ENCODE data around the gene PAM. TPM values are rescaled to one million over a fixed set of nuclear protein-coding genes. Genes with fewer than 3 reads are reported as not detected.

The PAM gene
- 100 to 1,000 TPM in 4 of 5 donors, 10 to 100 TPM in 1; 76.9 to 161 (median 147) TPM for polyA plus RNA-seq (ENCODE audit: insufficient read depth in 1 of 5, insufficient read length in 5 of 5, low replicate concordance in 1 of 5)
- long read RNA-seq, donor 1, full-length matches to known transcripts = 3 of 50 reads
- long read RNA-seq, donor 1, partial matches to known transcripts = 47 of 50 reads
- long read RNA-seq, donor 1, other reads (novel, unspliced or antisense) = 0 of 50 reads
- long read RNA-seq, donor 2, partial matches to known transcripts = 14 of 16 reads
- long read RNA-seq, donor 2, other reads (novel, unspliced or antisense) = 0 of 16 reads
- long read RNA-seq, donor 3, full-length matches to known transcripts = 2 of 31 reads
- long read RNA-seq, donor 3, partial matches to known transcripts = 29 of 31 reads
- long read RNA-seq, donor 3, other reads (novel, unspliced or antisense) = 0 of 31 reads
- long read RNA-seq, donor 4 = 0 reads
- long read RNA-seq, donor 5, partial matches to known transcripts = 0 of 5 reads
- long read RNA-seq, donor 5, other reads (novel, unspliced or antisense) = 0 of 5 reads
- long read RNA-seq, donor 6, full-length matches to known transcripts = 2 of 8 reads
- long read RNA-seq, donor 6, partial matches to known transcripts = 6 of 8 reads
- long read RNA-seq, donor 6, other reads (novel, unspliced or antisense) = 0 of 8 reads
- long read RNA-seq, donor 7, full-length matches to known transcripts = 1 of 1 reads
- long read RNA-seq, donor 7, partial matches to known transcripts = 0 of 1 reads
- long read RNA-seq, donor 7, other reads (novel, unspliced or antisense) = 0 of 1 reads
- long read RNA-seq, donor 8, partial matches to known transcripts = 0 of 3 reads
- long read RNA-seq, donor 8, other reads (novel, unspliced or antisense) = 0 of 3 reads

DNA sequence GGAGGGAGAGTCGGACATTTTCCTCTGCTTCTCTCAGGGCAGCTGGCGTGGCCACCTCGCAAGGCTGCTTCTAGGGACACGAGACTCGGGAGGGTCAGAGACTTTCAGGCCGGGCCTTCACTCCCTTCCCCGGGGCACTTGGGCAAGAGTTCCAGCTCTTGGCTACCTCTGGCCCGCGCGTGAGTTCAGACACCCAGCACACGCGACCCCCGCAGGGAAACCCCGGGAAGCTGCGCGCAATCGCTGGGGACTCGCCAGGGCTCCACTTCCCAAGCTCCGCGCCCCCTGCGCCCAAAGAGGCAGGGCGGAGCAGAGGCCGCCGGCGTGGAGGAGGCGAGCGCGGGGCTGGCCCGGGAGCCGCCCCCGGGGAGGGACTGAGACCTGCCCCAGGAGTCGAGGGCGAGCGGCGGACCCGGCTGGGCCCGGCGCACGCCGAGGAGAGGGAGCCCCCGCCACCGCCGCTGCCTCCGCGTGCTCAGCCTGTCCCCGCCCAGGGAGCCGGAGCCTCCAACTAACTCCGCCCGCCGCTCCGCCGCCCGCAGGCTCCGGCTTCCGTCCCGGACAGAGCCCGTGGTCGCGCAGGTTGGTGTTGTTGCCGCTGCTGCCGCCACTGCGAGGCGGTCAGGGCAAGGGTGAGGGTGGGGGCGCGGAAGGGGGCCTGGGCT, at the start of gene PAM:
Gene PAM (plus strand): TSS at position 539 of the 665 bp plus-strand sequence. CDS start 110,891 bp downstream, outside the sequence.
- DNase-seq = peak; percentile 74 to 76

DNA sequence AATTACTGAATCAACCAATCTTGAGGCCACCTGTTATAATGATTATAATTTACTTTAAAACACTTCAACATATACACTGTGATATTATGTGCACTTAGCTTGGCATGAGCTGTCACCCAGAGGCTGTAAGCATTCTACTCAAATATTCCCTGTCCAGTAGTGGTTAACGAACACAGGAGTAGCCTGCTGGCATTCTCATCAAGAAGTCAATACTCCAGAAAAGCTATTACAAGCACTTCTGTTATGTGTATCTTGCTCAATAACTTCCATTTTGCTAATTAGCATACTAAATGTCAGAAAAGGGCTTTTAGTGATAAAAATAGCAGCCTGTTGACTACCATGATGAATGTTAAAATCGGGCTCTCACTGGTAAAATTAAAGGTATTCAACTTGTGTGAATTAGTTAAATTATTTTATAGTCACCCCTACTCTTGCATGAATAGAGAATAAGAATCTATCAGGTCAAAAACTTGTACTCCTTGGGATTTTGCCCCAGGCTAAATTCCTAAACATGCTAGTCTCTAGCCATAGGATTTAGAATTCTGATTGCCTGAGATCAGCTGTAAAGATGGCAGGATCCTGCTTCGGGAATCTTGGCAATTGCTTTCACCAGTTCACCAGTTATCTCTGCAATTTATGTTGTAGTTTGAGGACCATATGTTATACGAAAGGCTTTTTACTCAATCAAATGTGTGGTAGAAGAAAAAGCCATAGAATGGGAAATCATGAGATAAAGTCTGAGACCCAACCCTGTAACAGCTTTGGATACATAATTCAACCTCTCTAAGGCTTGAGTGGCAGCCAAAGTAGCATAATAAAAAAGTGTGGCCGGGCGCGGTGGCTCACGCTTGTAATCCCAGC, 43.4 kb upstream of the PAM start:
- DNase-seq = no peak

DNA sequence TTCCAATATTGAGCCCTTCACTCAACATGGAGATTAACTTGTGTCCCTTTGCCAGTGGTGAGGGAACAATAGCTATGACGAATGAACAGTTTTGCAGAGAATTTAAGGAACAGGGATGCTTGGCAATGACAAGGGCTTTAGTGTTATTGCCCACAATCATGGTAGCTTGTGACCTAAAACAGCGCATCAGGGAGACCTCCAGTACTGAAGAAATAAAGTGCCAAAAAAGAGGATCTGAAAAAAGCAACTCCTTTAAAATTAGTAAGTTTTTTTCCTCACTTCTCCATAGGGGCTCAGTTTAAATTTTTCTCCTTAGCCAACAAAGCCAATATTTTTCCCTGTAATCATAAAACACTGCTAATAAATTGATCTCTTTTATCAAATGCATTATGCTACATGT, 41.8 kb upstream of the PAM start:
- DNase-seq = no peak

DNA sequence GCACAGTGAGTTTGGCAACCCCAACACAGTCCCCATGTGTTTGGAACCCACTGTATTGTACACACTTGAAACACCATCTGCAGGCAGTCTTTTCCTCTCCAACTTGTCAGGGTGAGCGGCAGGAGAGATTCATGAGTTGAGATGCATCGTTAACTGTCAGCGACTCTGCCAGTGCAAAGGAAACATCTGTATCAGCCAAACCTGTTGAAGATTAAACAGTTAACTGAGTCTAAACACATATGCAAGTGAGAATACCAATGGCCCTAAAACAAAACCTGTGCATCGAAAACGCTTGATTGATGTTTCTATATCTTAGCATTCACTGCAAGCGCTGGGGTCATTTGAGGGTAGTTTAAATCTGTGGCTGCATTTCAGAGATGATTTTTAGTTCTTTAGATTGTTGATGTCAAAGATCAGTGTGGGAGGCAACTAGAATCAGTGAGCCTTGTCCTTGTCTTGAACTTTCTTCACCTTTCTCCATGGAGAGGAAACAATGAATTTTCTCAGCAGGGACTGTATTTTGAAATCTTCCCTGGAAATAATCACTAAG, 41.3 kb upstream of the PAM start:
- no peak for DNase-seq

DNA sequence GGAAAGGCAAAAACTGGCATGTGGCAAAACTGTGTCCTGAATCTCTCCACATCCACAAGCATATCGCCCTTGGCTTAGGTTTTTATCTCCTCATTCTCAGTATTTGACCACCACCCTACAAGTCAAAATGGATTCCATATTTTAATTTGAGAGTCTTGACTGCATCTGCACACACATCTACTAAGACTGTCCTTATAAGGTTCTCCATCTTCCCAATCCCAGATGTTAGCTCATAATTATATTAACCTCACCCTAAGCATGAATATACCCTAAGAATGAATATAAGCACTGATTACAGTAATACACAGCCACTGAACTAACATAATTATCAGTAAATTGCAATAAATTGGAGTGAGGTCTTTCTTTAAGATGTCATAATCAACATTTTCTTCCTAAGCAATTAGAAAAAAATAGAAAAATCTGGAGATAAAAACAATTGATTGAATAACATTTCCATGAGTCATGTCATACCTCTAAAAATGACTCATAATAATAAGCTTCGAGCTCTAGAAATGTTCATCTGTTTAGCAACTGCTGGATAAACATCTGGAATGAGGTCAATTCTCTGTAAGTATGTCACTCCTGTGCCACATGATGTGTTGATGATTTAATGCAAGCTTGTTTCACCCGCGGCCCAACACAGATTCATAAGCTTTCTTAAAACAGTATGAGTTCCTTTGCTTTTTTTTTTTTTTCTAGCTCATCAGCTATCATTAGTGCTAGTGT, 39.9 kb upstream of the PAM start:
- no peak for DNase-seq

DNA sequence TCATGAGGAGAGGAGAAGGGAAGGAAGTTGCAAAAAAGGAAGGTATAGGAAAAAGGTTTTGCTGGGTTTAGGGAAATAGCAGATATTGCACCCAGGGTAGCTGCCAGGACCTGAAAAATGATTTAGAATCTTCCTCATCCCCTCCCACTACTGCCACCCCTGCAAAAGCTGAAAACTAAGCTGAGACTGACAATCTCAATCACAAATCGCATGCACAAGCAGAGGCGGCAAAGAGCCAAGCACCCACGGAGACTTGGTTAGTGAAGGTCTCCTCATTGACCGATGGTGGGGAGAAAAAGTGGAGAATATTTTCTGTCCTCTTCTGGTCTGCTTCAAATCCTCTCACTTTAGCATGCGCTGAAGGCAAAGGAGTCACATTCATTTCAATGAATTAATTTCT, 39.1 kb upstream of the PAM start:
- no peak for DNase-seq

DNA sequence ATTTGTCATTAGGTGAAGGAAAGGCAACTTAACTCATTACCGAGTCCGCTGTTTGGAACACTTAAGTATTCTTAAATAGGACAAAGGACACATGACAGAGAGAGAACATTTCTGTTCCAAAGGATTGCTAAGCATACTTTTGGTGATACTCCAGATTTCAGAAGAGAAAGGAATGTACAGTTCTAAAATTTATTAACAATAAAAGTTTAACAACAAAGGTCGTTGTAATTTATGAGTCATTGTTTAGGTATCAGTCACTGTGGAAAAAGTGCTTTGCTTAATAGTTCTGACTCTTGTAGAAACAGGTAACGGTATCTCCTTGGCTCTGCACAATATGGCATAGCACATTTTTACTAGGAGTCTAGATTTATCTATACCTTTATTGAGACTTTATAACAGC, 36.3 kb upstream of the PAM start:
- DNase-seq = no peak

DNA sequence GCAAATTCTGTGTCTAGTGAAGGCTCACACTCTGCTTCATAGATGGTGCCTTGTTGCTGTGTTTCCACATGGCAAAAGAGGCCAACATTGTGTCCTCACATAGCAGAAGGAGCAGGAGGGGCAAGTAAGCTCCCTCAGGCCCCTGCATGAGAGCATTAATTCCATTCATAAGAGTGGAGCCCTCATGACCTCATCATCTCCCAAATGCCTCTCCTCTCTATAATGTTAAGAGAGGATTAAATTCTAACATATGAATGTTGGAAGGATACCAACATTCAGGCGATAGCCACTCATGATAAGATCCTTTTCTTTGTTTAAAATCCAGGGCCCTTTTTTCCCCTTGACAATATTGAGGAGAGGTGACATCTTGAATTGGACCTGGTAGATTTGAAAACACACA, 35.2 kb upstream of the PAM start:
- DNase-seq = no peak

DNA sequence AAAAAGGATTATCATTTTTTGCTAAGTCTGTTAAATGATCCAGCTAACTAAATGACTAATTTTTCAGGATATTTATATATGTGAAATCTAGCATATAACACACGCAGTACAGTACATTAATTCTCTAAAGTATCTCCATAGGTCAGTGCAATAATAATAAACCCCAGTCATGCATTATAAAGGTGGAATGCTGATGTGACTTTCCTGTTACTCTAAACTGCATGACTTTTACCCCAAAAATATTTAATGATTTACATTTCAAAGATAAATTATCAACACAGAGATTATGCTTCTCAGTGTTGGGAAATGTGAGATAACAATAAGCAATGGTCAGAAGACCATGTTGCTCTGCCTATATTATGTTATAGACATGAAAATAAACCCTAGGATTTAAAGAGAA, 34.1 kb upstream of the PAM start:
- no peak for DNase-seq

DNA sequence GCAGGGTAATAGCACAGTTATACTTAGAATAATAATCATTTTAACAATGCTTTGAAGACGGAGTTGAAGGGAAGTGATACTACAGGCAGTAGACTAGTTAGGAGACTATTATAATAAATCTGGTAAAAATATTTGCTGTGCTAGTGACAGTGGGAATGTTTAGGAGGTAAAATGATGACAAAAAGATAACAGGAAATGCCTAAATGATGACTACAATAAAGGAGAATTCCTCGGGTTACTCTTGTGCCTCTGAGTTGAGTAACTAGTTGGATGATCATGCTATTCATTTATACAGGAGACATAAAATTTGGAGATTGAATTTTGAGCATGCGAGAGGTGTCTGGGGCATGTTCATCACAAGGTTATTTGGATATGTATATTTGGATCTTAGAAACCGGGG, 32.2 kb upstream of the PAM start:
- DNase-seq = no peak

DNA sequence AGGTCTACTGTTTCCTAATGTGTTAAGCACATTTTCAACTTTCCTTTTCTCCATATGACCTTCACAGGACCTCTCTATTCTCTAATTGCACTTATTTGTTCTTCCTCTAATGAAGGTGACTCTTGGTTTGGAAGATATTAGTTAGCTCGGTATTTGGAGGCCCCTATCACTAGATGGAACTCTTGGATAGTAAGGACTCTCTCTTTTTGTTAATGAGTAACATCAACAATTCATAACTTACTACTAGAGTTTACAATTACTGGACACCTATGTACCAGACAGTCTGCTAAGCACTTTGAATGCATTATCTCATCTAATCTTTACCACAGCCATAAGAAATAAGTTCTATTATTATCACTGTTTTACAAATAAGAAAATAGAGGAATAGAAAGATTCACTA, 23.4 kb upstream of the PAM start:
- no peak for DNase-seq

DNA sequence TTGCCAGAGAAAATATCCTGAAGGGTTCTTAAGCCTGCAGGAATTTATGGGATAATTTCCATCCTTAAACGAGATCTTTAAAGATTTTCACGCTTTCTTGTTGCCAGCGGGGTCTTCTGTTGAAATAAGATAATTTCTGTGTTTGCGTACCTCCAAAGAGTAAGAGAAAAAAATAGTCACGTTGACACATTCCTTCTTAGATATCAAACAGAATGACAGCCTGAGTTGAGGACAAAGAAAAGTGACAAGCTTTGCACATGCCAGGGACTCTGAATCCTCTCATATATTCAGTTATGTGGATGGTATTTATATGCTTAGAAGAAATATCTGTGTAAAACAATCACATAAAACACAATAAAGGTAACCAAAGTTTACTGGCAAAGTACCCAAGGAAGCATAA, 21.6 kb upstream of the PAM start:
- no peak for DNase-seq

DNA sequence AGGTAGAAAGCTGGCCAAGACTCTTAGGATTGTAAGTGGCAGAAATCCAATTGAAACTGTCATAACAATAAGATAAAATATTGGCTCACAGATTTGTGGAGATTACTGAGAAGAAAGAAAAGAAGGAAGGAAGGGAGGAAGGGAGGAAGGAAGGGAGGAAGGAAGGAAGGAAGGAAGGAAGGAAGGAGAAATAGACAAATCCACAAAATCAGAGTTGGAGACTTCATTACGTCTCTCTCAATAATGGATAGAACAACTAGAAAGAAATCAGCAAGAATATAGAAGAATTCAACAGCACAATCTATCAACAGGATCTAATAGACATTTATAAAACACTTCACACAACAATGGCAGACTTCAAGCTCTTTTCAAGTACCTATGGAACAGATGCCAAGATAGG, 17.9 kb upstream of the PAM start:
- no peak for DNase-seq

DNA sequence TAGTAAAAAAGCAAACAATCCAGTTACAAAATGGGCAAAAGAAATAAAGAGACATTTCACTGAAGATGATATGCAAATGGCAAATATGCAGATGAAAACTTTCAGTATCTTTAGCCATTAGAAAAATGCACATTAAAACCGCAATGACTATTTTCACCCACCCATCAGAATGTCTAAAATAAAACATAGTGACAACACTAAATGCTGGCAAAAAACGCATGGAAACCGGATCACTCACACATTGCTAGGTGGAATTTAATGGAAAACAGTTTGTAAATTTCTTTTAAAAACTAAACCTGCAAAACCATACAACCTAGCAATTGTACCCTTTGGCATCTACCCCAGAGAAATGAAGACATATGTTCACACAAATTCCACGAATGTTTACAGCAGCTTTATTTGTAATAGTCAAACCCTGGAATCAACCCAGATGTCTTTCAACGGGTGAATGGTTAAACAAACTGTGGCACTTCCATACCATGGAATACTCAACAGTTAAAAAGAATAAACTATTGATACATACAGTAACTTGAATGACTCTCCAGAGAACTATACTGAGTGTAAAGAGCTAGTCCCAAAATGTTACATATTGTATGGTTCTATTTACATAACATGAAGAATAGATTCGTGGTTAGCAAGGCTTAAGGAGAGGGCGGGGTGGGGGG, 17.2 kb upstream of the PAM start:
- no peak for DNase-seq

DNA sequence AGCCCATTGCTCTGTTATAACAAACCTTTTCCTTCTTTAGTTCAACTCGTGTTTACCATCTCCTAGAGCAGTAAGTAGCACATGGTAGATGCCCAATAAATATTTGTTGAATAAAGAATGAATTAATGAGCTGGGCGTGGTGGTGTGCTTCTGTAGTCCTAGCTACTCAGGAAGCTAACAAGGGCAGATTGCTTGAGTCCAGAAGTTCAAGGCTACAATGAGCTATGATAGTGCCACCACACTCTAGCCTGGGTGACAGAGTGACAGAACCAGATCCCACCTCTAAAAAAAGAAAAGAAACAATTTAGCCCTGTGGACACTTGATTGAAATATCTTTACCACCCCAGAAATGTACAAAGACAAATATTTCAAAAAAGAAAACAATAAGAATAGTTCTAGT, 14.6 kb upstream of the PAM start:
- no peak for DNase-seq

DNA sequence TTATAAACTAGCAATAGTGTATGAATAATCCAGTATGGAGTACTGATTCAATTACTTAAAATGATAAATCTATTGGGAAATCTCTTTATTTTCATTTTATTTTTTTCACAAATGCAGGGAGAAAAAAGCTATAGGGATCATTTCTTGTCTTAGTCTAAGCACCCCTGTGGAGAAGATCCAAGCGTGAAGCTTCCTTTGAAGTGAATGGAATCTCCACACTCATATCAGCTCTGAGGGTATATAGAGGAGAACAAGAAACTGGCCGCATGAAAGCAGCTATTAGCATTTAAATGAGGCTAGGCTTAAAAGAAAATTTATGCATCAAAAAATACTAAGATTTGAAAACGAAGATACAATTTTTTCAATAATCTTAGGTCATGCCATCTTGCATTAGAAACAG, 12.9 kb upstream of the PAM start:
- DNase-seq = no peak

DNA sequence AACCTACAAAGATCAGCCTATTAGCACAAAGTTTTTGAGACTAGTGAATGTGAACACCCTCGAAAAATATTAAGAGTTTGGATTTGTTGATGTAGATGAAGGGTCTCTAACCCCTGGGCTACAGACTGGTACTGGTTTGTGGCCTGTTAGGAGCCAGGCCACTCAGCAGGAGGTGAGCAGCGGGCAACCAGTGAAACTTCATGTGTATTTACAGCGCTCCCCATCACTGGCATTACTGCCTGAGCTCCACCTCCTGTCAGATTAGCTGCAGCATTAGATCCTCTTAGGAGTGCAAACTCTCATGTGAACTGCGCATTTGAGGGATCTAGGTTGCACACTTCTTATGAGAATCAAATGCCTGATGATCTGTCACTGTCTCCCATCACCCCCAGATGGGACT, 11.2 kb upstream of the PAM start:
- DNase-seq = no peak

DNA sequence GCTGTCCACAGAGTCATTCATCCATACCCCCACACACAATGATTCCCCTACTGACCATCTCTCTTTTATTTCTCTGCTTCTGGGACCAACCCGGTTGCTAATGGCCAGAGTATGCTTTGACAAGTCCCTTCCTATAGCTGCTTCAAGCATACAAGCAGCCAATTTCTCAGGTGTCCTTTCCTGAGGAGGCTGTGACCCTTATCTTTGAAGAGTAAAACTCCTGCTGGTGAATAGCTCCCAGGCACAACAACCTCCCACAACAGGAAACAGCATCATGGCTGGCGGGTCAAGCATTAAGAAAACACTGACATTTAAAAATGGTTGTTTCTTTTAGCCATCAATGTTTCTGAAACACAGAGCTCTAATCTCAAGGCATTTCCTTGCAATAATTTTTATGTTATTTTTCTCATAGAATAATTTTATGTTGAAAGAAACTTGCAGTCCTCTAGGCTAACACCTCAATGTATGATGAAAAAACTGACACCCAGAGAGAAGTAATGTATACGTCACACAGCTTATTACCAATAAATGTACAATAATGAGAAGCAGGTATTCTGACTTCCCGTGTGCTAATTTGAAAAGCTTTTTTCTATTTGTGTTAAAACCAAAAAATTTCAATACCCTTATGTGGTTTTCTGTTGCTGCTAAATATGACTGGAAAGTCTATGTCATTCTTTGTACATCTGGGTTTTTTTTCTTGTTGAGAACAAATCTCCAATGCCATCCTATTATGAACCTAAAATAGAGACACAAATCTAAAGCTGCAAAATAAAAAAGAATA, 7.5 kb upstream of the PAM start:
- DNase-seq = no peak

DNA sequence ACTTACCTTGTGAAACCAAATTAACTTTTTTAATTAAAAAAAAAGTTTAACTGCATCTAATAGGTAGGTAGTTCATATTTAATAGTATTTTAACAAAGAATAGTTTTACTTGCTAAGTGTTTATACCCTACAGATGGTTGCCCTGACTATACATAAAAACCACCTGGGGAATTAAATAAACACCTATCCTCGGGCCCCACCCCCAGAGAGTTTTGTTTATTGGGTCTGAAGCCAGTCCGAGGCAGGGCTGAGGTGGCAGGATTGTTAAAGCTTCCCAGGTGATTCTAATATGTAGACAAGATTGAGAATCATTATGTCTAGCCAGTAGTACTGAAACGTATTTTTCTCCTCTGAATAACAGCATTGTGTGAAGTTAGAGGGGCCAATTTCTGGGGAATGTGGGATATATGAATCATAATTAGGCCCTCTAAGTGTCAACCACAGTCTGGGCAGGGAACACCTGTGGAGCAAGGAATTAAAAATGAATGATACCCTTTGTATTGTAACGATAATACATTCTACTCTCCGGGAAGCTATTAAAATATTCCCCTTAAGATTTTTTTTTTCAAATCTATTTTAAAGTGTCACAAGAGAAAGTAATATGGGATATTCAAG, 5.6 kb upstream of the PAM start:
- no peak for DNase-seq
